Measurements from ENCODE around the gene GLDN.

The GLDN gene

GRCh38 chr15:51314391-51315337, 26.8 kb upstream of the GLDN start:
- H3K9me3 Mint-ChIP-seq = no peaks in the 10 kb centered on the region
- H3K4me3 Mint-ChIP-seq = no peak overlapping the region
- H3K27me3 Mint-ChIP-seq = peaks cover 7% of the 10 kb centered on the region
- no peak for DNase-seq
- no peak overlapping the region for H3K27ac Mint-ChIP-seq
- no peaks in the 10 kb centered on the region for H3K36me3 Mint-ChIP-seq
- H3K4me1 Mint-ChIP-seq = no peaks in the 10 kb centered on the region
- CTCF ChIA-PET = no interaction called here

DNA sequence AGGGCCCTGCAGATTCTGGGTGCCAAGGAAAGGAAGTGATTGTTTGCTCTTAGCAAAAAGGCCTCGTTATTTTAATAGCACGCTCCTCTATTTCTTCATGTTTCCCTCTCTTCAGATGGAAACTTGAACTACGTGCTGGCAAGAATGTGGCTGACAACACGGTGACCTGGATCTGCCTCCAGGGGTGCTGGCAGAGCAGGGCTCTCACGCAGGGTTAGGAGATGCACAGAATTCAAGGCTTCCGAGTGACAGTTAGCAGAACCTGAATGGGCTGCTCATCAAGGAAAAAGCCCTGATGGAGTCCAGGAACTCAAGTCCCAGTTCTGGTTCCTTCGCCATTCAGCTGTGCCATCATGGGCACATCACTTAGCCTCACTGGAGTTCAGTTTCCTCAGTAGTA, 25.7 kb upstream of the GLDN start:
- no peak for DNase-seq
- Mint-ChIP-seq H3K9me3 (no peaks in the 10 kb centered on the region), H3K4me1 (no peaks in the 10 kb centered on the region), H3K27me3 (peaks cover 3% of the 10 kb centered on the region), H3K27ac (no peak overlapping the region), H3K4me3 (no peak overlapping the region), H3K36me3 (no peaks in the 10 kb centered on the region)
- CTCF ChIA-PET = no interaction called here

GRCh38 chr15:51316636-51317035, 24.8 kb upstream of the GLDN start:
- H3K4me1 Mint-ChIP-seq = no peaks in the 10 kb centered on the region
- H3K36me3 Mint-ChIP-seq = no peaks in the 10 kb centered on the region
- no peak overlapping the region for H3K4me3 Mint-ChIP-seq
- CTCF ChIA-PET = no interaction called here
- no peak for DNase-seq
- no peaks in the 10 kb centered on the region for H3K9me3 Mint-ChIP-seq
- H3K27me3 Mint-ChIP-seq = peaks cover 3% of the 10 kb centered on the region
- H3K27ac Mint-ChIP-seq = no peak overlapping the region

GRCh38 chr15:51318382-51319150, 22.9 kb upstream of the GLDN start:
- DNase-seq = no peak
- Mint-ChIP-seq H3K27me3 (no peaks in the 10 kb centered on the region), H3K4me1 (no peaks in the 10 kb centered on the region), H3K27ac (no peak overlapping the region), H3K9me3 (no peaks in the 10 kb centered on the region), H3K4me3 (no peak overlapping the region), H3K36me3 (no peaks in the 10 kb centered on the region)
- CTCF ChIA-PET = interaction anchor here (0.7 kb wide), 1 partner anchor 312 kb away, joined by 3 read pairs; no protein-coding TSS in a partner anchor

DNA sequence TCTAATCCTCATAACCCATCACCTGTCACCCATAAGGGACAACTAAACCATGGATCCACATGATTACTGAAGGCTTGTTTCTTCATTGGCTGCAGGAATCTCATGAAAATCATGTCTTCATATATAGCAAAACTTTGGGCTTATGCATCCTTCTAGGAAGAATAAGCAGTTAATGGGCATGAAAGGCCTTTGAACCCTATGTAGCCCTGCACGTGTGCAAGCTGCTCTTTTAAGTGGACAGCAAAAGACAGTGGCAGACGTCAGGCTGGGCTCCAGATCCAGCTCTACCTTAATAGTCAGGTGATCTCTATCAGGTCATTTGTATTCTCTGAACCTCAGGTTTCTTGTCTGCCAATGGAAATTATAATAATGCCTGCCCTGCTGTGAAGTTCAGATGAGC, 21.9 kb upstream of the GLDN start:
- CTCF ChIA-PET = no interaction called here
- Mint-ChIP-seq H3K9me3 (no peaks in the 10 kb centered on the region), H3K4me3 (no peak overlapping the region), H3K36me3 (no peaks in the 10 kb centered on the region), H3K27ac (no peak overlapping the region), H3K27me3 (no peaks in the 10 kb centered on the region), H3K4me1 (no peaks in the 10 kb centered on the region)
- DNase-seq = no peak

- CTCF ChIA-PET = no interaction called here
- Mint-ChIP-seq H3K27ac (no peak overlapping the region), H3K27me3 (no peaks in the 10 kb centered on the region), H3K4me1 (no peaks in the 10 kb centered on the region), H3K9me3 (no peaks in the 10 kb centered on the region), H3K36me3 (no peaks in the 10 kb centered on the region), H3K4me3 (no peak overlapping the region)
- no peak for DNase-seq
These were observed 20.6 kb upstream of the GLDN start for GRCh38 chr15:51320843-51321242.

GRCh38 chr15:51321316-51321715, 20.1 kb upstream of the GLDN start:
- no peaks in the 10 kb centered on the region for H3K27me3 Mint-ChIP-seq
- H3K27ac Mint-ChIP-seq = no peak overlapping the region
- no peak overlapping the region for H3K4me3 Mint-ChIP-seq
- no peaks in the 10 kb centered on the region for H3K4me1 Mint-ChIP-seq
- no peak for DNase-seq
- CTCF ChIA-PET = no interaction called here
- H3K9me3 Mint-ChIP-seq = no peaks in the 10 kb centered on the region
- H3K36me3 Mint-ChIP-seq = no peaks in the 10 kb centered on the region

DNA sequence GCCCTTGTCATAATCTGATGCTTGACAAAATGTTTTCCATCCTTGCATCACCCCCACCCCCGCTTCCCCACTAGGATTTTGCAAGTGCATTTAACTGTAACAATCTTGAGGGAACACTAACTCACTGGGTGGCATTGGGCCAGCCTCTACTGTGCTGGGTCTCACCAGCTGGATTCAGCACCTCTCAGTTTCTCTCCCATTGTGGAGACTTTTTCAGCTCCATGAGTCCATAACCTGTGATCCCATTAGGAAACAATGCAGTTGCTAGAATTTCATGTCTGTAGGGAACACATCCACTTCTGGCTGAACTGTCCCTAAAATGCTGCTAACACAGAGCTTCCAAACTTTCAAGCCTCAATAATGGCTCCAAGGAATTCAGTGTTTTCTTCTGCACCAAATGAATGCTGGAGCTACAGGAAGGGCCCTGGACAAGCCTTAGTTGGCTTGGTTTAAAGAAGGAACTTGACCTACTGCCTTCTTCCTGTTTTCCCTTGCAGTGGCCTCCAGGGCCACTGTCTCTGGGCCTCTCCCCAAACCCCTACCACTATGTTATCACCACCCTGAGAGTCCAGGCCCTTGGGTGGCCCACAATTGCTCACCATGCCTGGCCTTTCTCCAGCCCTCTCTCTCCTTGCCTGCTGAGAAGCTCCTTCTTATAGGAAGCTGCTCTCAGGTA, 18.7 kb upstream of the GLDN start:
- H3K4me3 Mint-ChIP-seq = no peak overlapping the region
- H3K36me3 Mint-ChIP-seq = no peaks in the 10 kb centered on the region
- no peaks in the 10 kb centered on the region for H3K9me3 Mint-ChIP-seq
- no peak for DNase-seq
- H3K4me1 Mint-ChIP-seq = no peaks in the 10 kb centered on the region
- CTCF ChIA-PET = no interaction called here
- H3K27ac Mint-ChIP-seq = no peak overlapping the region
- peaks cover 4% of the 10 kb centered on the region for H3K27me3 Mint-ChIP-seq

- DNase-seq = no peak
- Mint-ChIP-seq H3K9me3 (no peaks in the 10 kb centered on the region), H3K36me3 (no peaks in the 10 kb centered on the region), H3K27ac (no peak overlapping the region), H3K4me3 (no peak overlapping the region), H3K4me1 (no peaks in the 10 kb centered on the region), H3K27me3 (peaks cover 4% of the 10 kb centered on the region)
- CTCF ChIA-PET = no interaction called here
These were observed 17.7 kb upstream of the GLDN start for GRCh38 chr15:51323749-51324148.

- H3K4me1 Mint-ChIP-seq = no peaks in the 10 kb centered on the region
- H3K27ac Mint-ChIP-seq = no peak overlapping the region
- CTCF ChIA-PET = interaction anchor here (0.6 kb wide), 1 partner anchor 243 kb away, joined by 3 read pairs; no protein-coding TSS in a partner anchor
- peaks cover 4% of the 10 kb centered on the region for H3K27me3 Mint-ChIP-seq
- no peak overlapping the region for H3K4me3 Mint-ChIP-seq
- H3K36me3 Mint-ChIP-seq = no peaks in the 10 kb centered on the region
- DNase-seq = no peak
- H3K9me3 Mint-ChIP-seq = no peaks in the 10 kb centered on the region
These were observed 16.3 kb upstream of the GLDN start for GRCh38 chr15:51325167-51325566.

GRCh38 chr15:51327081-51327480, 14.4 kb upstream of the GLDN start:
- no peak for DNase-seq
- CTCF ChIA-PET = no interaction called here
- Mint-ChIP-seq H3K4me1 (no peaks in the 10 kb centered on the region), H3K27me3 (peaks cover 4% of the 10 kb centered on the region), H3K27ac (no peak overlapping the region), H3K4me3 (no peak overlapping the region), H3K9me3 (no peaks in the 10 kb centered on the region), H3K36me3 (no peaks in the 10 kb centered on the region)

GRCh38 chr15:51328926-51329325, 12.5 kb upstream of the GLDN start:
- H3K27ac Mint-ChIP-seq = no peak overlapping the region

GRCh38 chr15:51331141-51331540, 10.3 kb upstream of the GLDN start:
- Mint-ChIP-seq H3K27ac (no peak overlapping the region), H3K27me3 (peaks cover 10% of the 10 kb centered on the region), H3K9me3 (no peaks in the 10 kb centered on the region), H3K36me3 (no peaks in the 10 kb centered on the region), H3K4me1 (no peaks in the 10 kb centered on the region), H3K4me3 (no peak overlapping the region)
- DNase-seq = no peak
- CTCF ChIA-PET = no interaction called here

More at GRCh38 chr15:51328926-51329325, 12.5 kb upstream of the GLDN start:
- H3K27me3 Mint-ChIP-seq = peaks cover 4% of the 10 kb centered on the region
- no peaks in the 10 kb centered on the region for H3K9me3 Mint-ChIP-seq
- H3K4me3 Mint-ChIP-seq = no peak overlapping the region
- DNase-seq = no peak
- no peaks in the 10 kb centered on the region for H3K4me1 Mint-ChIP-seq
- H3K36me3 Mint-ChIP-seq = no peaks in the 10 kb centered on the region
- CTCF ChIA-PET = no interaction called here

Measured in activated naive CD4-positive, alpha-beta T cell treated with anti-CD3 and anti-CD28 coated beads, Interleukin-2, amount 10 ng/mL, durations not matched to agents 7 days and 5 days (primary cell).